Measurements from ENCODE around the gene IFITM1. TPM values are rescaled to one million over a fixed set of nuclear protein-coding genes. Genes with fewer than 3 reads are reported as not detected.

The IFITM1 gene
- total RNA-seq, 1 experiment from 2014 or later, result 4.8 TPM

- H3K27me3 Mint-ChIP-seq (ENCODE audit: insufficient read depth, unreplicated experiment), result no peaks in the 10 kb centered on the region
- POLR2A ChIA-PET, result no interaction called here
Measured at GRCh38 chr11:293271-293851, 20.5 kb upstream of the IFITM1 start.

GRCh38 chr11:293852-294661, 19.8 kb upstream of the IFITM1 start:
- no peak for DNase-seq (ENCODE audit: unreplicated experiment)
- CTCF ChIA-PET, result interaction anchor here (0.6 to 1.1 kb wide), 5 partner anchors 12 to 228 kb away, joined by 3 to 4 read pairs (median 3); no protein-coding TSS in a partner anchor
- POLR2A ChIA-PET, result no interaction called here
- Mint-ChIP-seq H3K9me3 (ENCODE audit: unreplicated experiment) (no peaks in the 10 kb centered on the region), H3K4me1 (ENCODE audit: insufficient read depth, unreplicated experiment) (peaks cover 7% of the 10 kb centered on the region), H3K27me3 (ENCODE audit: insufficient read depth, unreplicated experiment) (no peaks in the 10 kb centered on the region), H3K27ac (ENCODE audit: low read depth, unreplicated experiment) (no peak overlapping the region), H3K36me3 (ENCODE audit: insufficient read depth, unreplicated experiment) (no peaks in the 10 kb centered on the region), H3K4me3 (ENCODE audit: unreplicated experiment) (no peak overlapping the region)
- no peak for TF ChIP-seq CTCF (IDR thresholded peaks at IDR 0.05; ENCODE audit: unreplicated experiment)
- intact Hi-C loops (cut with micrococcal nuclease), result no loop called here
- BruUV-seq (replicated peaks), result no TSS peak

More at GRCh38 chr11:293271-293851, 20.5 kb upstream of the IFITM1 start:
- TF ChIP-seq CTCF (IDR thresholded peaks at IDR 0.05; ENCODE audit: unreplicated experiment), result no peak
- no TSS peak for BruUV-seq (replicated peaks)
- DNase-seq (ENCODE audit: unreplicated experiment), result no peak
- Mint-ChIP-seq H3K36me3 (ENCODE audit: insufficient read depth, unreplicated experiment) (no peaks in the 10 kb centered on the region), H3K27ac (ENCODE audit: low read depth, unreplicated experiment) (no peak overlapping the region), H3K4me3 (ENCODE audit: unreplicated experiment) (no peak overlapping the region), H3K9me3 (ENCODE audit: unreplicated experiment) (no peaks in the 10 kb centered on the region), H3K4me1 (ENCODE audit: insufficient read depth, unreplicated experiment) (peaks cover 7% of the 10 kb centered on the region)
- CTCF ChIA-PET, result no interaction called here
- intact Hi-C loops (cut with micrococcal nuclease), result no loop called here

GRCh38 chr11:294780-295179, 19.1 kb upstream of the IFITM1 start:
- Mint-ChIP-seq H3K27me3 (ENCODE audit: insufficient read depth, unreplicated experiment) (no peaks in the 10 kb centered on the region), H3K4me1 (ENCODE audit: insufficient read depth, unreplicated experiment) (peaks cover 7% of the 10 kb centered on the region), H3K36me3 (ENCODE audit: insufficient read depth, unreplicated experiment) (no peaks in the 10 kb centered on the region), H3K4me3 (ENCODE audit: unreplicated experiment) (no peak overlapping the region), H3K9me3 (ENCODE audit: unreplicated experiment) (no peaks in the 10 kb centered on the region), H3K27ac (ENCODE audit: low read depth, unreplicated experiment) (no peak overlapping the region)
- intact Hi-C loops (cut with micrococcal nuclease), result no loop called here
- ChIA-PET CTCF (interaction anchor here (0.6 to 1.1 kb wide), 4 partner anchors 12 to 227 kb away, joined by 3 to 4 read pairs (median 3); no protein-coding TSS in a partner anchor), POLR2A (no interaction called here)
- no peak for TF ChIP-seq CTCF (IDR thresholded peaks at IDR 0.05; ENCODE audit: unreplicated experiment)
- no TSS peak for BruUV-seq (replicated peaks)
- DNase-seq (ENCODE audit: unreplicated experiment), result no peak

GRCh38 chr11:295351-296170, 18.3 kb upstream of the IFITM1 start:
- no TSS peak for BruUV-seq (replicated peaks)

More at GRCh38 chr11:295351-296170, 18.3 kb upstream of the IFITM1 start:
- H3K27ac Mint-ChIP-seq (ENCODE audit: low read depth, unreplicated experiment), result no peak overlapping the region
- POLR2A ChIA-PET, result interaction anchor here (1.2 kb wide), 1 partner anchor 58 kb away, joined by 3 read pairs; no protein-coding TSS in a partner anchor
- TF ChIP-seq CTCF (IDR thresholded peaks at IDR 0.05; ENCODE audit: unreplicated experiment), result no peak
- CTCF ChIA-PET, result interaction anchor here (0.5 to 1.0 kb wide), 2 partner anchors 35 to 153 kb away, joined by 3 to 4 read pairs; no protein-coding TSS in a partner anchor
- peaks cover 7% of the 10 kb centered on the region for H3K4me1 Mint-ChIP-seq (ENCODE audit: insufficient read depth, unreplicated experiment)
- no peaks in the 10 kb centered on the region for H3K9me3 Mint-ChIP-seq (ENCODE audit: unreplicated experiment)
- DNase-seq (ENCODE audit: unreplicated experiment), result no peak
- H3K36me3 Mint-ChIP-seq (ENCODE audit: insufficient read depth, unreplicated experiment), result no peaks in the 10 kb centered on the region
- no peak overlapping the region for H3K4me3 Mint-ChIP-seq (ENCODE audit: unreplicated experiment)
- intact Hi-C loops (cut with micrococcal nuclease), result no loop called here
- H3K27me3 Mint-ChIP-seq (ENCODE audit: insufficient read depth, unreplicated experiment), result no peaks in the 10 kb centered on the region
